CD4-positive, alpha-beta memory T cell (primary cell): ENCODE results near the gene ZNF823. TPM values are rescaled to one million over a fixed set of nuclear protein-coding genes. Genes with fewer than 3 reads are reported as not detected.

Experiments
- CTCF ChIA-PET: fragments of 350-600 bp; sonication (Branson Sonifier 250); formaldehyde crosslinking; loops from one replicate; lab custom pipeline; 2021; ENCODE audit warnings: inconsistent platforms; ENCODE audit not compliant: partially characterized antibody; lab: Charles Lee
- POLR2A ChIA-PET: fragments of 350-600 bp; sonication (Branson Sonifier 250); formaldehyde crosslinking; loops from one replicate; lab custom pipeline; 2021; ENCODE audit not compliant: partially characterized antibody; lab: Charles Lee
- DNase-seq, 5 donors: peaks; one replicate each; pipeline versions ENCODE4 v3.0.0 to v3.0.0-alpha.2; 2020 to 2022; ENCODE audit warnings: mixed read lengths in 1 of 5
- H3K27ac ChIP-seq: one replicate; pipeline ENCODE4 v1.7.0; 2013; ENCODE audit warnings: low read depth, low read length
- H3K27me3 ChIP-seq: 2 replicates; pipeline ENCODE4 v1.7.0; 2013; ENCODE audit warnings: mild to moderate bottlenecking, low read length, moderate library complexity; ENCODE audit not compliant: insufficient read depth
- H3K36me3 ChIP-seq: 2 replicates; pipeline ENCODE4 v1.7.0; 2013; ENCODE audit warnings: mild to moderate bottlenecking, low read length, moderate library complexity; ENCODE audit not compliant: insufficient read depth
- H3K4me1 ChIP-seq: 2 replicates; pipeline ENCODE4 v1.7.0; 2013; ENCODE audit warnings: mild to moderate bottlenecking, low read length, moderate library complexity; ENCODE audit not compliant: insufficient read depth
- H3K4me3 ChIP-seq, 2 donors: one replicate each; pipeline ENCODE4 v1.7.0; 2013; ENCODE audit warnings: low read length in 2 of 2, mild to moderate bottlenecking in 1 of 2
- H3K9me3 ChIP-seq, 2 donors: one replicate each; pipeline ENCODE4 v1.7.0; 2013; ENCODE audit warnings: low read length in 2 of 2, control low read depth in 1 of 2; ENCODE audit not compliant: control insufficient read depth in 1 of 2
- H3K27ac Mint-ChIP-seq, 7 donors: one replicate each; pipeline ENCODE4 v1.8.0; 2020 to 2021; ENCODE audit warnings: mixed read lengths in 7 of 7, mild to moderate bottlenecking in 6 of 7, inconsistent platforms in 3 of 7, moderate library complexity in 3 of 7
- H3K27me3 Mint-ChIP-seq, 2 donors: one replicate each; pipeline ENCODE4 v1.8.0; 2020 to 2021; ENCODE audit warnings: mixed read lengths in 2 of 2
- H3K36me3 Mint-ChIP-seq, 2 donors: one replicate each; pipeline ENCODE4 v1.8.0; 2020 to 2021; ENCODE audit warnings: mixed read lengths in 2 of 2, inconsistent platforms in 1 of 2, mild to moderate bottlenecking in 1 of 2
- H3K4me1 Mint-ChIP-seq, 4 donors: one replicate each; pipeline ENCODE4 v1.8.0; 2020 to 2021; ENCODE audit warnings: mixed read lengths in 4 of 4, mild to moderate bottlenecking in 1 of 4
- H3K4me3 Mint-ChIP-seq, 8 donors: one replicate each; pipeline ENCODE4 v1.8.0; 2020 to 2021; ENCODE audit warnings: mixed read lengths in 8 of 8, mild to moderate bottlenecking in 7 of 8, moderate library complexity in 6 of 8, inconsistent platforms in 3 of 8
- H3K9me3 Mint-ChIP-seq, 8 donors: one replicate each; pipeline ENCODE4 v1.8.0; 2020 to 2021; ENCODE audit warnings: mixed read lengths in 8 of 8, mild to moderate bottlenecking in 5 of 8, inconsistent platforms in 3 of 8, moderate library complexity in 1 of 8
- intact Hi-C: fragments of 100-400 bp; cut with micrococcal nuclease; formaldehyde crosslinking; loops from one replicate; pipeline ENCODE4 v1.15.1; 2023
- polyA plus RNA-seq, 2 donors: library from polyadenylated mRNA; unstranded; fragments of 300-500 nt; fragmentation: Illumina TruSeq; gene quantifications; one replicate each; pipeline ENCODE4 v1.2.3, GENCODE V29; 2021
- total RNA-seq, 2 experiments: library from RNA; stranded (reverse); gene quantifications; one replicate each; pipeline ENCODE4 v1.2.3, GENCODE V29; 2021

The ZNF823 gene
- total RNA-seq (1 to 10 TPM; 4.6 to 5.4 TPM), polyA plus RNA-seq (1 to 10 TPM in 1 of 2 donors, under 1 TPM in 1; 0.92 to 5.3 TPM)

- peak within 1 kb of the TSS; percentile 45 to 80 for H3K4me3 ChIP-seq
- H3K4me1 ChIP-seq = peaks cover 15% of the 10 kb centered on the region
- no peaks in the 10 kb centered on the region for H3K36me3 ChIP-seq
- H3K27ac ChIP-seq = peak within 1 kb of the TSS; percentile 63
- Mint-ChIP-seq H3K9me3 (peaks cover 0 to 2% (median 0%) of the 10 kb centered on the region in 8 donors), H3K27ac (peak within 1 kb of the TSS; percentile 77 to 99 (median 97)), H3K4me1 (peaks cover 15 to 30% (median 17%) of the 10 kb centered on the region in 4 donors), H3K36me3 (peaks cover 3 to 6% of the 10 kb centered on the region in 2 donors), H3K4me3 (peak within 1 kb of the TSS; percentile 96 to 100 (median 99)), H3K27me3 (no peaks in the 10 kb centered on the region)
- no peaks in the 10 kb centered on the region for H3K9me3 ChIP-seq
- CTCF ChIA-PET = no interaction called here
- H3K27me3 ChIP-seq = no peaks in the 10 kb centered on the region
- POLR2A ChIA-PET = interaction anchor here (0.6 to 1.5 kb wide), 4 partner anchors 28 to 875 kb away, joined by 3 to 5 read pairs (median 4); partner anchors contain the start of genes ZNF440 and ZNF441
- intact Hi-C loops = loop anchor here (1.0 to 10.0 kb wide), 4 partner anchors 28 to 186 kb away; partner anchors contain the start of genes ZNF491 and ZNF700
- DNase-seq = peak; percentile 94 to 97 (median 95)
These were observed at the start of gene ZNF823 for GRCh38 chr19:11738746-11739620. TSS of gene ZNF823 (minus strand) at chr19:11738946. CDS start at chr19:11738819, 127 bp downstream.

- peaks cover 6 to 38% of the 10 kb centered on the region in 2 donors for H3K9me3 ChIP-seq
- peaks cover 5 to 92% (median 77%) of the 10 kb centered on the region in 8 donors for H3K9me3 Mint-ChIP-seq
- intact Hi-C loops = no loop called here
- no peak overlapping the region for H3K27ac Mint-ChIP-seq
- no peaks in the 10 kb centered on the region for H3K27me3 Mint-ChIP-seq
- DNase-seq = no peak
- H3K36me3 Mint-ChIP-seq = peaks cover 17 to 22% of the 10 kb centered on the region in 2 donors
- ChIA-PET POLR2A (no interaction called here), CTCF (no interaction called here)
- H3K36me3 ChIP-seq = no peaks in the 10 kb centered on the region
- H3K4me1 Mint-ChIP-seq = peaks cover 0 to 2% (median 0%) of the 10 kb centered on the region in 4 donors
- H3K27ac ChIP-seq = no peak overlapping the region
- no peaks in the 10 kb centered on the region for H3K4me1 ChIP-seq
- no peak overlapping the region for H3K4me3 ChIP-seq
- no peak overlapping the region for H3K4me3 Mint-ChIP-seq
- H3K27me3 ChIP-seq = no peaks in the 10 kb centered on the region
These were observed 48.8 kb upstream of the ZNF823 start for GRCh38 chr19:11787536-11787935.

GRCh38 chr19:11784356-11784755 lies 45.6 kb upstream of the ZNF823 start:
- Histone ChIP-seq H3K36me3 (peaks cover 23% of the 10 kb centered on the region), H3K27me3 (no peaks in the 10 kb centered on the region), H3K9me3 (peaks cover 19 to 63% of the 10 kb centered on the region in 2 donors), H3K4me3 (no peak overlapping the region), H3K4me1 (no peaks in the 10 kb centered on the region), H3K27ac (no peak overlapping the region)
- H3K4me3 Mint-ChIP-seq = no peak overlapping the region
- DNase-seq = no peak
- peaks cover 0 to 2% (median 0%) of the 10 kb centered on the region in 4 donors for H3K4me1 Mint-ChIP-seq
- no peak overlapping the region for H3K27ac Mint-ChIP-seq
- ChIA-PET CTCF (no interaction called here), POLR2A (no interaction called here)
- intact Hi-C loops = no loop called here
- H3K36me3 Mint-ChIP-seq = peaks cover 34% of the 10 kb centered on the region in 2 donors
- H3K9me3 Mint-ChIP-seq = peaks cover 5 to 96% (median 83%) of the 10 kb centered on the region in 8 donors
- no peaks in the 10 kb centered on the region for H3K27me3 Mint-ChIP-seq

DNA sequence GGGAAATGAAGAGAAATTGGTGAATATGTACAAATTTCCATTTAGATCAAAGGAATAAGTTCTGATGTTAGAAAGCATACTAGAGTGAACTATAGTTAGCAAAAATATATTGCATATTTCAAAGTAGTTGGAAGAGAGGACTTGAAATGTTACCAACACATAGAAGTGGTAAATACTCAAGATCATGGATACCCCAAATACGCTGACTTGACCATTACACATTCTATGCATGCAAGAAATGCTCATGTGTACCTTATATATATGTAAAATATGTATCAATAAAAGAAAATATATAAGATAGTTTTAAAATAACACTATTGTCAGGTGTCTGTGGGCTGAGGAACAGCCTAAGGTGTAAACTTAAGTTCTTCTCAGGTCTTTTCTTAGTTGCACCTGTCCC lies 45.0 kb upstream of the ZNF823 start:
- H3K27ac Mint-ChIP-seq = no peak overlapping the region
- intact Hi-C loops = no loop called here
- H3K27ac ChIP-seq = no peak overlapping the region
- H3K9me3 ChIP-seq = peaks cover 19 to 62% of the 10 kb centered on the region in 2 donors
- peaks cover 29% of the 10 kb centered on the region for H3K36me3 ChIP-seq
- peaks cover 39% of the 10 kb centered on the region in 2 donors for H3K36me3 Mint-ChIP-seq
- H3K4me1 ChIP-seq = no peaks in the 10 kb centered on the region
- DNase-seq = no peak
- peaks cover 0 to 2% (median 0%) of the 10 kb centered on the region in 4 donors for H3K4me1 Mint-ChIP-seq
- peaks cover 5 to 96% (median 82%) of the 10 kb centered on the region in 8 donors for H3K9me3 Mint-ChIP-seq
- CTCF ChIA-PET = no interaction called here
- POLR2A ChIA-PET = no interaction called here
- no peaks in the 10 kb centered on the region for H3K27me3 ChIP-seq
- peak overlapping the region in 1 of 8 donors; percentile 46 for H3K4me3 Mint-ChIP-seq
- H3K4me3 ChIP-seq = no peak overlapping the region
- H3K27me3 Mint-ChIP-seq = no peaks in the 10 kb centered on the region

DNA sequence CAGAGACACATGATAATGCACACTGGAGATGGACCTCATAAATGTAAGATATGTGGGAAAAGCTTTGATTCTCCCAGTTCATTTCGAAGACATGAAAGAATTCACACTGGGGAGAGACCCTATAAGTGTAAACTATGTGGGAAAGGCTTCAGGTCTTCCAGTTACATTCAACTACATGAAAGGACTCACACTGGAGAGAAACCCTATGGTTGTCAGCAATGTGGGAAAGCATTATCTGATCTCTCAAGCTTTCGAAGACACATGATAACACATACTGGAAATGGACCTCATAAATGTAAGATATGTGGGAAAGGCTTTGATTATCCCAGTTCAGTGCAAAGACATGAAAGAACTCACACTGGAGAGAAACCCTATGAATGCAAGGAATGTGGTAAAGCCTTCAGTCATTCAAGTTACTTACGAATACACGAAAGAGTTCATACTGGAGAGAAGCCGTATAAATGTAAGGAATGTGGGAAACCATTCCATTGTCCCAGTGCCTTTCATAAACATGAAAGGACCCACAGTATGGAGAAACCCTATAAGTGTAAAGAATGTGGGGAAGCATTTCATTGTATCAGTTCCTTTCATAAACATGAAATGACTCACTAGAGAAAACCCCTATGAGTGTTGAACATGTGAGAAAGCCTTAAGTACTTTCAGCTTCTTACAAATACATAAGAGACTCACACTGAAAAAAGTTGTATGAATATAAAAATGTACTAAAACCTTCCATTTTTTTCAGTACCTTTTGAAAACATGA lies 42.7 kb upstream of the ZNF823 start:
- H3K4me1 ChIP-seq = no peaks in the 10 kb centered on the region
- peaks cover 19 to 58% of the 10 kb centered on the region in 2 donors for H3K9me3 ChIP-seq
- H3K27ac Mint-ChIP-seq = no peak overlapping the region
- CTCF ChIA-PET = interaction anchor here (1.9 kb wide), 1 partner anchor 17 kb away, joined by 5 read pairs; the partner anchor contains the start of gene ZNF491
- intact Hi-C loops = no loop called here
- H3K36me3 ChIP-seq = peaks cover 43% of the 10 kb centered on the region
- peaks cover 8 to 94% (median 77%) of the 10 kb centered on the region in 8 donors for H3K9me3 Mint-ChIP-seq
- peaks cover 0 to 2% (median 0%) of the 10 kb centered on the region in 4 donors for H3K4me1 Mint-ChIP-seq
- H3K27ac ChIP-seq = no peak overlapping the region
- POLR2A ChIA-PET = no interaction called here
- no peak overlapping the region for H3K4me3 Mint-ChIP-seq
- no peaks in the 10 kb centered on the region for H3K27me3 Mint-ChIP-seq
- DNase-seq = no peak
- peaks cover 58 to 59% of the 10 kb centered on the region in 2 donors for H3K36me3 Mint-ChIP-seq
- H3K4me3 ChIP-seq = no peak overlapping the region
- no peaks in the 10 kb centered on the region for H3K27me3 ChIP-seq

DNA sequence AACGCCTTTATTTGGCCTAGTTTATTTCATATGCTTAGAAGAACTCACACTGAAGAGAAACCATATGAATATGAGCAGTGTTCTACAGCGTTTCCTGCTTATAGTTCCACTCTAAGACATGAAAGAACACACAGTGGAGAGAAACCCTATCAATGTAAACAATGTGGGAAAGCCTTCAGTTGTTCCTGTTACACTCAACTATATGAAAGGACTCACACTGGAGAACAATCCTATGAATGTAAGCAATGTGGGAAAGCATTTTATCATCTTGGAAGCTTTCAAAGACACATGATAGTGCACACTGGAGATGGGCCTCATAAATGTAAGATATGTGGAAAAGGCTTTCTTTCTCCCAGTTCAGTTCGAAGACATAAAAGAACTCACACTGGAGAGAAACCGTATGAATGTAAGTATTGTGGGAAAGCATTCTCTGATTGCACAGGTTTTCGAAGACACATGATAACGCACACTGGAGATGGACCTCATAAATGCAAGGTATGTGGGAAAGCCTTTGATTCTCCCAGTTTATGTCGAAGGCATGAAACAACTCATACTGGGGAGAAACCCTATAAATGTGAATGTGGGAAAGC lies 41.8 kb upstream of the ZNF823 start:
- Mint-ChIP-seq H3K27me3 (no peaks in the 10 kb centered on the region), H3K27ac (no peak overlapping the region), H3K9me3 (peaks cover 8 to 96% (median 79%) of the 10 kb centered on the region in 8 donors), H3K4me3 (no peak overlapping the region), H3K36me3 (peaks cover 65 to 66% of the 10 kb centered on the region in 2 donors), H3K4me1 (peaks cover 0 to 2% (median 0%) of the 10 kb centered on the region in 4 donors)
- intact Hi-C loops = no loop called here
- POLR2A ChIA-PET = no interaction called here
- no peaks in the 10 kb centered on the region for H3K27me3 ChIP-seq
- H3K36me3 ChIP-seq = peaks cover 43% of the 10 kb centered on the region
- H3K9me3 ChIP-seq = peaks cover 19 to 56% of the 10 kb centered on the region in 2 donors
- CTCF ChIA-PET = interaction anchor here (1.9 kb wide), 1 partner anchor 17 kb away, joined by 5 read pairs; the partner anchor contains the start of gene ZNF491
- DNase-seq = no peak
- peak overlapping the region in 1 of 2 donors; percentile 12 for H3K4me3 ChIP-seq
- no peak overlapping the region for H3K27ac ChIP-seq
- H3K4me1 ChIP-seq = no peaks in the 10 kb centered on the region
